HTR-8/SVneo (cell line): ENCODE measurements around the gene TMED4.

Experiments used
- DNase-seq: peaks from one replicate; pipeline ENCODE4 v3.0.0; 2011; ENCODE audit warnings: low spot score, mixed read lengths; ENCODE audit not compliant: insufficient read length
- FAIRE-seq: peaks from 2 replicates; lab custom pipeline; 2011; peaks lifted over from hg19 to GRCh38; lab: Jason Lieb, UNC

TMED4 gene

DNA sequence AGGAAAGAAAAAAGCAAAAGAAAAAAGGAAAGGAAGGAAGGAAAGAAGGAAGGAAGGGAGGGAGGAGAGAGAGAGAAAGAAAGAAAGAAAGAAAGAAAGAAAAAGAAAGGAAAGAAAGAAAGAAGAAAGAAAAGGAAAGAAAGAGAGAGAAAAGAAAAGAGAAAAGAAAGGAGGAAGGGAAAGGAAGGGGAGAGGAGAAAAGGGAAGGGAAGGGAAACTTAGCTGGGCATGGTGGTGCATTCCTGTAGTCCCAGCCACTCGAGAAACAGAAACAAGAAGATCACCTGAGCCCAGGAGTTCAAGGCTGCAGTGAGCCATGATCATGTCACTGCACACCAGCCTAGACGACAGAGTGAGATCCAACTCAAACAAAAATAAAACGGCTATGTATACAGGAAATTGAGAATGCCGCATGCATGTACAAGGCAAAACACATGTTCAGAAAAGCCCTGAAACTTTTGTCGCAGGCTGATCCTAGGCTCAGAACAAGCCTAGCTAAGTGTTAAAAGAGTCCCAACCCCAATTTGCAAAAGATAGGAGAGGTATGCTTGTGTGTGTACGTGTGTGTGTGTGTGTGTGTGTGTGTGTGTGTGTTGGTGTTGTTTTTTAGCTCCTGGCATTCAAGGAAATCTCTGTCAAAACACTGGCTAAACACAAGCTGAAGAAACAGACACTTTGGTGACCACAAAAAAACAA lies 34.3 kb downstream of the TMED4 start:
- DNase-seq (no peak), FAIRE-seq (no peak)

DNA sequence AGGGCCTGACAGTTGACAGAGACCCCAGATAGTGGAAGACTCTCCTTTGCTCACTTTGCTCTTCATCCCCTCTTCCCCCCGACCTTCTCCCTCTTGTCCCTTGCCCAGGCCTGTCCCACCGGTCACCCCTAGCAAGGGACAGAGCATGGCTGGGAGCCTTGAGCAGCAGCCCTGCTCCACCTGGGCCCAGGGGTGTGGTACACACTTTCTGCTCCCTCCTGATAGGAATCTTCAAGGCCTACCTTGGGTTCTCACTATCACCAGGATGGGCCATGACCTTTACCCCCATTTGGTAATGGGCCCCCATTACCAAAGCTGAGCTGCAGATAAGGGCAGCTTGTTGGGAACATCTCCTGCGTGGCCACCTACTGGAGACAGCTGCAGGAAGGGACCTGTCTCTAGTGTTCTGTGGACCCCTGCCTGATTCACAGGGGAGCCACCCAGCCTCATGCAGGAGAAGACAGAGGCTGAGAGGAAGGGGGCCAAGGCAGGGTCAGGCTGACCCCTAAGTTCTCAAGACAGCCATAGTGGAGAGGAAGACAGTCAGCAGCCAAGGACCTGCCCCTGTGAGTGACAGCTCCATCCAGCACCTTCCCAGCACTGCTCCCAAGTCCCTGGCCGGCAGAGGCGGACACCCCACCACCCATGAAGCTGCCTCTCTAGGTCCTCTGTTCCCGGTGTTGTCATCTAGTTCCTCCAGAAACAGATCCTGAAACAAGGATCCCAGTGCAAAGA lies 40.0 kb downstream of the TMED4 start:
- DNase-seq (no peak), FAIRE-seq (no peak)

DNA sequence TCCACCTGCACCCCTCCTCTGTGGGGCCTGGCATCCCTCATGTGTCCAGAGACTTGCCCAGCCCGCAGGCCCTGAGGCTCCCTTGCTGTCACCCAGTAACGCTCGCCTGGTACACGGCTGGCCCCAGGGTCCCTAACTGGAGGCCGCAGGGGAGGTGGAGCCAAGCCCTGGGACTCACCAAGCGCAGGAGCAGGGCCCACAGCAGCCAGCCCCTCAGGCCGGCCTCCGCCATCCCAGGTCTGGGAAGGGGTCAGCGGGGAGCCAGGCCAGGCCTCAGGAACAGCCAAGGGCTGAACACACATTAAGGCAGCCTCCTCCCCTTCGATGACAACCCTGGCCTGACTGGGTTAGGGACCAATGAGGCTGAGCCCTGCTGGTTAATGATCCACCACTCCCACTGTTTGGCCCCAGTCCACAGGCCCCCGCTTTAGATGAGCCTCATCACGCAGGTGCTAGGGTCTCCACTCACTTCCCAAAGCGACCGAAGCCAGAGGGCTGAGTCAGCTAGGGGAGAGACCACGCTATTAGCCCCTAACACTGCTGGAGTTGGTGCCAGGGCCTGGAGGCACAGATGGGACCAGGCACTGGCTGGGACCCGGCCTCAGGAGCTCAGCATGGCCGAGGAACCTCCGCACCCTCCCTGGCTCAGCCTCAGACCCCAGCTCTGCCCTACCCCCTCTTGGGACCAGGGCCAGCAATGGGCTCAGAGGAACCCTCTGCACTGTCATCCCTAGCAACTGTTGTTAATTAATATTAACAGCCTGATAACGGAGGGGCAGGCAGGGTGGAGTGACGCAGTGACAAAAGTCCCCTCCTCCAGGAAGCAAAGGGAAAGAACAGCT lies 40.8 kb downstream of the TMED4 start, which contains the start of gene NPC1L1:
NPC1L1 (minus strand) TSS at position 303 of the 842 bp plus-strand sequence; CDS start at position 232, 71 bp downstream.
- no peak for FAIRE-seq
- DNase-seq, result no peak

DNA sequence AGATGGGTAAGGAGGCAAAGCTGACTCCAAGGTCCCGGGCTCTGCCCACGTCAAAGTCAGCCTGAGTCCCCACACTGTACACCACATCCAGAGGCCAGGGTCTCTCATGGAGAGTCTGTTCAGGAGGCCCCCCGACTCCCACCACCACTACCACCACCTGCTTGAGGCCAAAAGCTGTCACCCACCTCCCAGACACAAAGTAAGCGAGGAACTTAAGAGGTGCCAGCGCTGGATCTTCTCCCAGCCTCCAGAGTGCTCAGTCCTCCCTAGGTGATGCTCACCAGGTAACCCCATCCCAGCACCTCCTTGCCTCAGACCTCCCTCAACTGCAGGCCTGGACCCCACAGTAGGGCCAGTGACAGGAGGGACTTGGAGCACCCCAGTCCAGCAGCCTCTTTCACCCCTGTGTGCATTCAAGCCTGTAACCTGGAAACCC lies 41.4 kb downstream of the TMED4 start:
- FAIRE-seq (no peak), DNase-seq (no peak)

DNA sequence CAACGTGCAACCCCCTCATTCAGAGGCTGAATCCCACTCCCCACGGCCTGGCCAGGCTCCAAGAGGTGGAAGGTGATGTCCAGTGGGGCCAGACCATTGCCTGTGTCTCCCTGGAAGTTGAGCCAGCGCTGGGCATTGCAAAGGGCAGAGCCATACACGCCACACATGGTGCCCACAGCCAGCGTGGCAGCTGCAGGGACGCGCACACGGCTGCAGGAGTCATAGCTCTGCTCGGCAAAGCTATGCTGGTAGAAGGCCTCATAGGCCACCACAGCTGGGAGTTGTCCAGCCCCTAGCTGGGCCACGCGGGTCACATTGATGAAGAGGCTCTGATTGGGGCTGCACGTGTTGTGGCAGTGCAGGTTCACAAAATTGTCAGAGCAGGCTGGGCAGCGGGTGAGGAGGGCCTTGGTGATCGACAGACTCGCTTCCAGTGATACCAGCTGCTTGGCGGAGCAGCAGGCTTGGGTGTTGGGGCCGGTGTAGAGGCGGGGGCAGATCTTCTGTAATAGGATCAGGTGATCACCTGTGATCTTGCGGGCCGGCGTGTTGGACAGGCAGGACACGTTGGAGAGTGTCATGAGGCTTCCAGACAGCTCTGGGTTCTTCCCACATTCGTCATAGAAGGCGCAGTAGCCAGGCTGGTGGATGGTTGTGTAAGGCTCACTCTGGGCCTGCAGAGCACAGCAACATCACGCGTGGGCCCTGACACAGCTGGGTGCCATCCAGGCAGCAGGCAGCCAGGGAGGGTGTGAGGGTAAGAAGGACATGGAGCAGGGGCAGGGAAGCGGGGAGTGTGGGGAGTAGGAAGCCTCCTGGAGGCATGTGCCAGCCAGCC lies 42.1 kb downstream of the TMED4 start:
- FAIRE-seq, result no peak
- DNase-seq, result no peak

DNA sequence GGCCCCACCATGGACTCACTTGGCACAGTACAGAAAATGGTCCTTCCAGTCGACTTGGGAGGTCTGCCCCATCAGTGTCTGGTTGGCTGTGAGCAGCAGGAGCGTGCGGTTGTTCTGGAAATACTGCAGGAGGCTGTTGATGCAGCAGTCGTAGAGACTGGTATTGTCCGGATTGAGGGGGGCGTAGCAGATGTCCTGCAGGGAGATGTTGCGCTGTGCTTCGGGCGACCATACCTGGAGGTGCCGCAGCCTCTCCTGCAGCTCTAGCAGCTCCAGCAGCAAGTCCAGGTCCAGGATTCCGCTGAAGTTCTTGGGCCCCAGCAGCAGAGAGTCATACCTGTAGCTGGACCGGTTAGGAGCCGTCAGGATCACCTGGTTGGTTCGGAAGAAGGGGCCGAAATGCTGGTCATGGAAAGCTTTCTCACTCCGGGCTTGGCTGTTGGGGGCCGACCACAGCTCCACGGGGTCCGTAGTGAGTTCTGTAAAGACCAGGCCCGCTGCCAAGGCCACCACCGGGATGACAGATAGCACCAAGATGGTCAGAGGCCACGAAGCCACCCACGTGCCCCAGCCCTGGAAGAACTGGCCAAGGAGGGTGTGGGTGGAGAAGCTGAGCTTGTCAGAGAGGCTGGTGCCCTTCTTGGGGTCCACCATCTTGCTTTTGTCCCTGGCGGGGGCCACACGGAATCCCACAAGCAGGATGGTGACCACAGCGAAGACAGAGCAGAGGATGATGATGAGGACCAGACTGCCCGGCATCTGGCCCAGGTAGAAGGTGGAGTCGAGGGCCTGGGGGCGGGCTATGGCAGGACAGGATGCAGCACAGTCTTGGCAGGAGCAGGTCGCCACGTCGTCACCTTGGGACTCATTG lies 43.0 kb downstream of the TMED4 start:
- DNase-seq, result no peak
- FAIRE-seq, result no peak

DNA sequence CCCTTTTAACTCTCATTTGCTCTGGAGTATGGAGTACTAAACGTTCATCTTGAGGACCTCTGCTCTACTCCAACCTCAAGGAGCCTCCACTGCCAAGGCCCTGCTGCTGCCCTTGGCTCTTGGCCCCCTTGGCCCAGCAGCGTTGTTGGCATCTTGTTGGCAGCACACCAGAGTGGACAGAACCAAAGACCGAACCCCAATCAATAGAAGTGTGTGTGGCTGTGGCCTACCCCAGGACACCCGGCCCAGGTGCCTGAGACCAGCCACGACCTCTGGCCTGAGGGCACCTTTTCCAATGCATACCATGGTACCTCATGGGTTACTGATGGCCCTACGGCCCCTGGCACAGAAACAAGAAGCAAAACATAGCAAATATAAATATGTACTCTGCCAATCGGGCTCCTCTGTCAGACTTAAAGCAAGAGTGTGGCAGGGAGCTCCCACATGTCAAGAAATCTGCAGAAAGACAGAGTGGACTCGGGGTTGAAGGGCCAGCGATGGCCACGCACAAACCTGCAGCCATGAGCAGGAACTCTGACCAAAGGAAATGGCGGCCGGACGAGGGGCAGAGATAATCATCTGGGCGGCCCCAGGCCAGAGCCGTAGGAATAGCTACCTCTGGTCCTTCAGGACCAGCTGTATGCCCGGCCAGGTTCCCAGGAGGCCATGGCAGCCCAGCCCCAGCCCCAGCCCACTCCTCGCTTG lies 43.8 kb downstream of the TMED4 start:
- DNase-seq (no peak), FAIRE-seq (no peak)

DNA sequence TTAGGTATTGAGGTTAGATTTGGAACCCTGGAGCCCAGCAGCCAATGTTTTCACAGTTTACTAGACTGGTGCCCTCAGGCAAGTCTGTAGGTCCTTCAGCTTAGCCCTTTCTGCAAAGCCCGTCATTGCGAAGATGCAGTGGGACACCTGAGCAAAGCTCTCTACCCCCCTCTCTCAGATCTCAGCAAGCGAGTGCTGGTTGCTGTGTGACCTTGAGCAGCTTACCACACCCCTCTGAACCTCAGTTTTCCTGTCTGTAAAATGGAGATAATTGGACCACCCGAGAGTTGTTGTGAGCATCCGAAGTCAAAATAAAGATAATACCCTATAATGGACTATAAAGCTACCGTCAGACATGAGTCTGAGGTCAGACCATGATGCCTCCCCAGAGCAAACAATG lies 44.6 kb downstream of the TMED4 start:
- DNase-seq (no peak), FAIRE-seq (no peak)

DNA sequence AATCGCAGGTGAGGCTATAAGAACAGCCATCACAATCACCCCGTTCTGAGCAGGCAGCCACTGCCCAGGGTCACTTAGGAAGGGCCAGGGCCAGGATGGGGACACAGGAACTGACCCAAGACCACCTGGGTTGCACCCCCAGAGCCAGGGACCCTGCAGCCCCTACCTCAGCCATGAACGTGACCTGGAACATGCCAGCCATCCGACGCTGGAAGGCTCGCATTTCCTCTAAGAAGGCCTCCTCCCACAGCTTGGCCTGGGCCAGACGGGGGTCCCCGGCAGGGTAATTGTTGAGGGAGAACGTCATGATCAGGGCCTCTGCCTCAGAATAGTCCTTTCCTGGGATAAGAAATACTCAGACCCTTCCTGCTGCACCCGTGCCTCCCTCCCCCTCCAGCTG lies 45.9 kb downstream of the TMED4 start:
- FAIRE-seq, result no peak
- no peak for DNase-seq

DNA sequence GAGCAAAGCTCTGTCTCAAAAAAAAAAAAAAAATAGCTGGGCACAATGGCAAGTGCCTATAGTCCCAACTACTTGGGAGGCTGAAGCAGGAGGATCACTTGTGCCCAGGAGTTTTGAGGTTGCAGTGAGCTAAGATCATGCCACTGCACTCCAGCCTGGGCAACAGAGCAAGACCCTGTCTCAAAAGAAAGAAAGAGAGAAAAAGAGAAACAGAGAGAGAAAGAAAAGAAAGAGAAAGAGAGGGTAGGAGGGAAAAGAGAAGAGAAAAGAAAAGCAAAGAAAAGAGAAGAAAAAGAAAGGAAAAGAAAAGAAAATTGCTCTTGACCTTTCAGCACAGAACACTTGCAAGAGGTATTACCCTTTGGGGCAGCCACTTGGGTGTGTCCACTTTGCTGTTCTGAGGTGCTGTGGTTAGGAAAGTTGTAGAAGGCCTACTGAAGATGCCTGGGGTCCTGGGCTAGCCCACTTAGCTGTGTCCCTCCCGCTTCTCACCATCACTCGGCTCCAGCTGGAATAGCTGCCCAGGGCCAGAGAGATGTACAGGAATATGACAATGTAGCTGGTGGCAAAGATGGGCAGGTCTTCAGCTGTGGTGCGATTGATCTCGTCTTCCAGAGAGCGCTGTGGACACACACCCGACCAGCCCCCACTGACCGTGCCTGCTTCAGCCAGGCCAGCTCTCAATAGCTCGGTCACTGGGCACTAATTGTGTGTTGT lies 46.5 kb downstream of the TMED4 start:
- DNase-seq, result no peak
- no peak for FAIRE-seq

DNA sequence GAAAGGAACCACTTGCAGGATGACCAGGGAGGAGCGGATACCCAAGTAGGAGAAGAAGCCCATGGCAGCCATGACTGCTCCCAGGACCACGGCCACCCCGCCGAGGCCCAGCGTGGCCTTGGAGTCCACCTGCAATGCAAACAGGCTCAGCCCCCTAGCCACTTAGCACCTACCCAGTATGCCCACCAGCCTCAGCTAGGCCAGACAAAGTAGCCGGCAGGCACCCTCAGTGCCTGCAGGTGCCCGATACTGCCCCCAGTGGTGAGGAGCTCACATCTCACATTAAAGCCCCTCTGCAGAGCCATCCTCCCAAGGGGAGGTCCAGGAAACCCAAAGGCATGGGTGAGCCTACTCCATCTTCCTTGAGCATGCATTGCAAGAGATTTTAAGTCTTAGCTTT lies 47.5 kb downstream of the TMED4 start:
- DNase-seq, result peak; percentile 72
- peak; percentile 4 for FAIRE-seq

DNA sequence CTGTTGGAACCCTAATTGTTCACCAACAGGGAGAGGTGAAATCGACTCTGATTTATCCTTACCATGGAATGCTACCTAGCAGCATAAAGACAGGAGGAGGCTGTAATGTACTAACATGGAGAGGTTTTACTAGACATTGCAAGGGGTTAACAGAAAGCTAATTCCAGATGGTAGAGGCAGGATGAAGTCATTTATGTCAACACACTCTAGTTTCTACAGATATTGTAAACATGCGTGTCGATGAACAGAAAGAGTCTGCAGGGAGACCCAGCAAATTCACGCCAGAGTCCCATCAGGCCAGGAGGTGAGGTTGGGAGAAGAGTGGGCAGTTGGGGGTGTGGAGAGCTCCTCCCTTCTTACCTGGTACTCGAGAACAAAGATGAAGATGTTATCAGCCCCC lies 47.9 kb downstream of the TMED4 start:
- no peak for DNase-seq
- FAIRE-seq, result no peak

DNA sequence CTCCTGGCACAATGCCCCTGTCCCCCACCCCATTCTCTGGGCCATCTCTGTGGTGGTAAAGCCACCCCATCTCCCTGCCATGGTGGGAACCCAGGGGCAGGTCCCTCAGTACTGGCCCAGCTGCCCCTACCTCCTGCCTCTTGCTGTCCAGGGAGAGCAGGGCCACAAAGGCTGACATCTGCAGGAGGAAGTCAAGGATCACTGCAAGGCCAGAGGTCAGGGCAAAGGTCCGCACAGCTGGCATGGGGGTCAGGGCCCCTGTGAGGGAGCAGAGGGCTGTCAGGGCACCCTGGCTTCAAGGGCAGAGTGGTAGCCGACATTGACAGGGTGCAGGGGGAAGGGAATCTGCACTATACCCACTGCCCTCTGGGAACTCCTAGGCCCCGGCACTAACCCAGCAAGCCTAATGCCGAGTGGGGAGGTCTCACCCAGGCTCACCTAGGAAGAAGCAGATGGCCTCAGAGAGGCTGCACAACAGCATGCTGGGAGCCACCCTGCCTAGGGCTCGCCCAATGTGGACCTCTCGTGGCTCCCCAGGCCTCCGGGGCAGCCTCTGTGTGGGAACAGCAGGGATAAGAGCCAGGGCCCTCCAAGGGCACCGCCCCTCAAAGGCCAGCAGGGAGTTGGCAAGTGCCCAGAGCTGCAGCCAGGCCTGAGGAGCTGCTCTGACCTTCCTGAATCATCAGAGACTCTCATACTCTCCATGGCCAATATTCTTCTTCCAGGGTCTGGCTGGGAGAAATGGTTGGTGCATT lies 48.6 kb downstream of the TMED4 start:
- no peak for DNase-seq
- FAIRE-seq, result no peak

DNA sequence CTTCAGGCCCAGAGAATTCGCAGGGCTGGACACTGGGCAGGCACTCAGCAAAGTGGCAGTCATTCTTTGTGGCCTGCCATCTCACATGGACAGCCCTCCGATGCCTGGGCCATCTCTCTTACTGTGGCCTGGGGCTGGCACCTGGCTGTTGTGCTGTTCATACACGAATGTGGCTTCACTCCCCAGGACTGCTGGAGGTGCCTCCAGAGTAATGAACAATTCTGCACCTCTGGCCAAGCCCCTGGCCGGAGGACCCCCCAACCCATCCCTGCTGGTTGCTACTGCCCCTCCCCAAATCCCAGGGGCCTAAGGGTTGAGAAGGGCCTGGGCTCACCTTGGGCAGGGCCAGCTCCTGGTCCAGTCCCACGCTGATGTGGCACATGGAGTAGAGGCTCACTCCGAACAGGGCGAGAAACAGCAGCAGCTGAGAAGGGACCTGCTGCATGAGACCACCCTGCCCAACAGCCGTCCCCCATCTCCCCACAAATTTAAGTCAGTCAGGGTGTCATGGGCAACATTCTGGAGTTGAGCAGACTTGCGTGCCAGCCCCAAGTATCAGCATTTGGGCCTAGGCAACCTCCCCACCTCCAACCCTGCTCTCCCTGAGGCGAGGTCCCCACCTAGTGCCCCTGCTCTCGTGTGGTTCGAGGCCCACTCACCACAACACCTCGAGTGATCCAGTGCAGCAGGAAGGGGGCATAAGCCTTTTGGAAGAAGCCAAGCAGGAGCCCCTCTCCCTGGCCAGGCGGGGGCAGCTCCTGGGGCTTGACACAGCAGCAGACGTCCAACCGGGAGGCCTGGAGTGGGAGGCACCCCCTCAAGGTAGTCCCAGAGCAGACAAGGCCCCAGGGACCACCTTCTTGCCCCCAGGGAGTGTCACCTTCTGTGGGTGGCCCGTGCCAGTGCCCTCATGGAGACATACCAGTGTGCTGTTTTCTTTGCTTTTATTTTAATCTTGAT lies 50.3 kb downstream of the TMED4 start:
- FAIRE-seq, result no peak
- DNase-seq, result no peak

DNA sequence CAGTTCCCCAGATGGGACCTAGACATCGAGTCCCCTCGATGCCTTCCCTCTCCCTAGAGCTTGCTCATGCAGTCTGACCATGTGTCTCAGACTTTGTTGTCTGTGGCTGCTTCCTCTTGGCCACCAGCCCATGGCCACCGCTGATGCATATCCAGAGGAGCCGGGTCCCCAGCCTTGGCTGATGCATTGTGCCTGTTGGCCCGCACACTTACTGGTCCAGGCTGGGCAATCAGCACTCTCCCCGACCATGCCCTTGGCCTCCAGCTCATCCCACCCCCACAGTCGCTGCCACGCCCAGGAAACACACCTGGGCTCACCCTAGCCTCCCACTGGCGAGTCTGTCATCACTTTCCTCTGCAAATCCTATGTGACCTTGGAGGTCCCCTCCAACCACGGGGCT lies 51.0 kb downstream of the TMED4 start:
- FAIRE-seq, result no peak
- no peak for DNase-seq
